ENCODE results near the gene MDM1.

Gene MDM1

GRCh38 chr12:68290126-68290525, 42.0 kb downstream of the MDM1 start (continued):
- TF ChIP-seq CTCF (tag by site-specific recombination; IDR thresholded peaks at IDR 0.05) (no peak), ZNF302 (tag by site-specific recombination; IDR thresholded peaks at IDR 0.05; ENCODE audit: low read depth) (no peak), ZNF561 (tag by site-specific recombination; IDR thresholded peaks at IDR 0.05; ENCODE audit: borderline replicate concordance) (no peak), ZFP3 (tag by site-specific recombination; IDR thresholded peaks at IDR 0.05; ENCODE audit: low read depth) (no peak), ZNF391 (tag by site-specific recombination; IDR thresholded peaks at IDR 0.05; ENCODE audit: borderline replicate concordance, low read depth) (no peak), ZNF280D (tag by site-specific recombination; IDR thresholded peaks at IDR 0.05) (no peak), ZSCAN30 (tag by site-specific recombination; IDR thresholded peaks at IDR 0.05) (no peak), BCL11B (tag by site-specific recombination; IDR thresholded peaks at IDR 0.05; ENCODE audit: low read depth) (no peak), ZNF560 (tag by site-specific recombination; IDR thresholded peaks at IDR 0.05; ENCODE audit: borderline replicate concordance) (no peak), SP7 (tag by site-specific recombination; IDR thresholded peaks at IDR 0.05) (peak; percentile 64), MYNN (tag by site-specific recombination; IDR thresholded peaks at IDR 0.05; ENCODE audit: borderline replicate concordance) (no peak), ZNF549 (tag by site-specific recombination; IDR thresholded peaks at IDR 0.05) (no peak), ZFP41 (tag by site-specific recombination; IDR thresholded peaks at IDR 0.05; ENCODE audit: borderline replicate concordance) (no peak), ZNF473 (tag by site-specific recombination; IDR thresholded peaks at IDR 0.05) (no peak), ZNF184 (tag by site-specific recombination; IDR thresholded peaks at IDR 0.05) (no peak), ZNF211 (tag by site-specific recombination; IDR thresholded peaks at IDR 0.05; ENCODE audit: low read depth) (no peak), ZNF26 (tag by site-specific recombination; IDR thresholded peaks at IDR 0.05) (no peak), ZBTB1 (tag by site-specific recombination; IDR thresholded peaks at IDR 0.05) (no peak), ZNF433 (tag by site-specific recombination; IDR thresholded peaks at IDR 0.05; ENCODE audit: low read depth) (no peak), ZNF777 (tag by site-specific recombination; IDR thresholded peaks at IDR 0.05; ENCODE audit: borderline replicate concordance) (no peak), ZNF16 (tag by site-specific recombination; IDR thresholded peaks at IDR 0.05; ENCODE audit: low read depth) (no peak), ZNF423 (tag by site-specific recombination; IDR thresholded peaks at IDR 0.05) (no peak), ZBTB17 (tag by site-specific recombination; IDR thresholded peaks at IDR 0.05) (no peak), SALL2 (tag by site-specific recombination; IDR thresholded peaks at IDR 0.05; ENCODE audit: borderline replicate concordance) (no peak), GLIS1 (tag by site-specific recombination; IDR thresholded peaks at IDR 0.05) (no peak), REST (tag by site-specific recombination; IDR thresholded peaks at IDR 0.05) (no peak), ZNF223 (tag by site-specific recombination; IDR thresholded peaks at IDR 0.05) (no peak), ZNF362 (tag by site-specific recombination; IDR thresholded peaks at IDR 0.05) (peak; percentile 97), ZNF324 (tag by site-specific recombination; IDR thresholded peaks at IDR 0.05) (no peak), ZNF274 (IDR thresholded peaks at IDR 0.05; ENCODE audit: low read length) (no peak), ZNF274 (tag by site-specific recombination; IDR thresholded peaks at IDR 0.05; ENCODE audit: borderline replicate concordance) (no peak), ZNF155 (tag by site-specific recombination; IDR thresholded peaks at IDR 0.05) (no peak)

Measured in HEK293 (cell line).